HEK293 (cell line): Measurements from ENCODE around the gene B4GALT4.
A peak's percentile ranks its signal among the peaks of the same experiment; 100 is the strongest.

Source experiments
- CTCF ChIA-PET: fragments of 350-600 bp; formaldehyde crosslinking; extraction: SDS; loops from one replicate; lab custom pipeline; 2021; ENCODE audit warnings: antibody characterized with exemption; lab: Yijun Ruan, JAX
- POLR2A ChIA-PET: fragments of 300-600 bp; formaldehyde crosslinking; extraction: SDS; loops from one replicate; lab custom pipeline; 2020; ENCODE audit warnings: antibody characterized with exemption, inconsistent platforms; lab: Yijun Ruan, JAX
- H3K27ac ChIP-seq: fragments of 200-500 bp; sonication (Bioruptor generic); 2 replicates; pipeline ENCODE4 v1.5.1; 2014; ENCODE audit warnings: low read depth, low read length, control low read depth, inconsistent platforms; ENCODE audit errors: extremely low read depth
- H3K36me3 ChIP-seq, 2 experiments: fragments of 200-500 bp in 1 of 2; sonication (Bioruptor generic) in 1 of 2; 1 replicate in 1 of 2; 2 replicates in 1 of 2; pipeline ENCODE4 v1.5.1; 2014 to 2017; ENCODE audit warnings: inconsistent platforms in 2 of 2, low read length in 2 of 2; ENCODE audit not compliant: control insufficient read depth in 2 of 2, insufficient read depth in 1 of 2
- H3K4me1 ChIP-seq: fragments of 200-500 bp; sonication (Bioruptor generic); 2 replicates; pipeline ENCODE4 v1.5.1; 2014; ENCODE audit warnings: mild to moderate bottlenecking, low read length, inconsistent platforms; ENCODE audit not compliant: control insufficient read depth, insufficient read depth
- H3K4me3 ChIP-seq: 2 replicates; pipeline ENCODE4 v1.5.1; 2011; ENCODE audit warnings: low read depth, mild to moderate bottlenecking, control low read depth, low read length, moderate library complexity
- H3K9me3 ChIP-seq: fragments of 200-500 bp; sonication (Bioruptor generic); 2 replicates; pipeline ENCODE4 v1.5.1; 2014; ENCODE audit warnings: low read depth, low read length, inconsistent platforms; ENCODE audit not compliant: control insufficient read depth, insufficient read depth
- GLI2 ChIP-seq: fragments of 450-650 bp; formaldehyde crosslinking; IDR thresholded peaks from 2 replicates; pipeline ENCODE4; 2017; ENCODE audit warnings: missing biosample characterization, missing genetic modification characterization, low read depth, borderline replicate concordance
- KLF7 ChIP-seq: fragments of 450-650 bp; formaldehyde crosslinking; IDR thresholded peaks from 2 replicates; pipeline ENCODE4 v1.5.1; 2016; ENCODE audit warnings: missing biosample characterization, missing genetic modification characterization, borderline replicate concordance
- SP3 ChIP-seq: fragments of 450-650 bp; formaldehyde crosslinking; IDR thresholded peaks from 2 replicates; pipeline ENCODE4 v1.5.1; 2016; ENCODE audit warnings: missing biosample characterization, missing genetic modification characterization
- ZNF292 ChIP-seq: fragments of 450-650 bp; formaldehyde crosslinking; IDR thresholded peaks from 2 replicates; pipeline ENCODE4 v1.5.1; 2016; ENCODE audit warnings: low read depth, missing biosample characterization, missing genetic modification characterization, borderline replicate concordance
- ZNF324 ChIP-seq: fragments of 450-650 bp; formaldehyde crosslinking; IDR thresholded peaks from 2 replicates; pipeline ENCODE4 v1.5.1; 2016; ENCODE audit warnings: missing biosample characterization, missing genetic modification characterization
- ZNF530 ChIP-seq: fragments of 450-650 bp; formaldehyde crosslinking; IDR thresholded peaks from 2 replicates; pipeline ENCODE4 v1.5.1; 2016; ENCODE audit warnings: low read depth, missing biosample characterization, missing genetic modification characterization
- ZNF544 ChIP-seq: fragments of 450-650 bp; formaldehyde crosslinking; IDR thresholded peaks from 2 replicates; pipeline ENCODE4 v1.5.0; 2017; ENCODE audit warnings: missing biosample characterization, missing genetic modification characterization
- ZNF548 ChIP-seq: fragments of 450-650 bp; formaldehyde crosslinking; IDR thresholded peaks from 2 replicates; pipeline ENCODE4 v1.5.1; 2016; ENCODE audit warnings: missing biosample characterization, missing genetic modification characterization
- ZNF549 ChIP-seq: fragments of 450-650 bp; IDR thresholded peaks from 2 replicates; pipeline ENCODE4 v1.5.1; 2018; ENCODE audit warnings: missing biosample characterization, missing genetic modification characterization, mild to moderate bottlenecking, inconsistent platforms, moderate library complexity
- ZNF747 ChIP-seq: fragments of 450-650 bp; formaldehyde crosslinking; IDR thresholded peaks from 2 replicates; pipeline ENCODE4 v1.5.1; 2016; ENCODE audit warnings: missing biosample characterization, missing genetic modification characterization
- ZNF837 ChIP-seq: fragments of 450-650 bp; formaldehyde crosslinking; IDR thresholded peaks from 2 replicates; pipeline ENCODE4 v1.5.1; 2016; ENCODE audit warnings: missing biosample characterization, missing genetic modification characterization
- TF ChIP-seq, protein P1 (sequence below): fragments of 450-650 bp; formaldehyde crosslinking; IDR thresholded peaks from 2 replicates; pipeline ENCODE4 v1.5.1; 2017; ENCODE audit warnings: missing biosample characterization, missing genetic modification characterization
- TF ChIP-seq, protein P2 (sequence below): fragments of 450-650 bp; formaldehyde crosslinking; IDR thresholded peaks from 2 replicates; pipeline ENCODE4 v1.5.1; 2017; ENCODE audit warnings: missing biosample characterization, missing genetic modification characterization
- TF ChIP-seq, protein P3 (sequence below): fragments of 450-650 bp; formaldehyde crosslinking; IDR thresholded peaks from 2 replicates; pipeline ENCODE4; 2016; ENCODE audit warnings: missing biosample characterization, missing genetic modification characterization
- TF ChIP-seq, protein P4 (sequence below): fragments of 450-650 bp; formaldehyde crosslinking; IDR thresholded peaks from 2 replicates; pipeline ENCODE4 v1.5.1; 2016; ENCODE audit warnings: missing biosample characterization, missing genetic modification characterization, borderline replicate concordance

B4GALT4 gene

DNA sequence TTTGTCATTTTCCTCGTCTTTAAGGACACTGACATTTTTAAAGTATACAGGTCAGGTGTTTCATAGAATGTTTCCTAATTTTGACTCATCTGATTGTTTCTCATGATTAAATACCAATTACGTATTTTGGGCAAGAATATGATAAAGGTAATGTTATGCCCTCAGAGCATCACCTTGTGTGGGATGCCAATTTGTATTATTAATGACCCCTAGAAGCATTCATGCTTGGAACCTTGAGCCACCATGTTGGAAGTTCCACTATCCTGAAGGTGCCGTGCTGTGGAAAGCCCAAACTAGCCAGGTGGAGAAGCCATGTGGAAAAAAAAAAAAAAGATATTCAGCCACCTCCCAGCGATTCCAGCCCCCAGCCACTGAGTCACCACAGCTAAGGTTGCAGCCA is 19.1 kb upstream of the B4GALT4 start:
- Histone ChIP-seq H3K4me3 (no peak overlapping the region), H3K27ac (no peak overlapping the region), H3K9me3 (no peaks in the 10 kb centered on the region), H3K4me1 (no peaks in the 10 kb centered on the region), H3K36me3 (no peaks in the 10 kb centered on the region)
- CTCF ChIA-PET, result no interaction called here
- POLR2A ChIA-PET, result no interaction called here
- TF ChIP-seq, protein P1, sequence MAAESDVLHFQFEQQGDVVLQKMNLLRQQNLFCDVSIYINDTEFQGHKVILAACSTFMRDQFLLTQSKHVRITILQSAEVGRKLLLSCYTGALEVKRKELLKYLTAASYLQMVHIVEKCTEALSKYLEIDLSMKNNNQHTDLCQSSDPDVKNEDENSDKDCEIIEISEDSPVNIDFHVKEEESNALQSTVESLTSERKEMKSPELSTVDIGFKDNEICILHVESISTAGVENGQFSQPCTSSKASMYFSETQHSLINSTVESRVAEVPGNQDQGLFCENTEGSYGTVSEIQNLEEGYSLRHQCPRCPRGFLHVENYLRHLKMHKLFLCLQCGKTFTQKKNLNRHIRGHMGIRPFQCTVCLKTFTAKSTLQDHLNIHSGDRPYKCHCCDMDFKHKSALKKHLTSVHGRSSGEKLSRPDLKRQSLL, result no peak
- TF ChIP-seq SP3 (no peak), ZNF837 (tag by site-specific recombination) (no peak)

DNA sequence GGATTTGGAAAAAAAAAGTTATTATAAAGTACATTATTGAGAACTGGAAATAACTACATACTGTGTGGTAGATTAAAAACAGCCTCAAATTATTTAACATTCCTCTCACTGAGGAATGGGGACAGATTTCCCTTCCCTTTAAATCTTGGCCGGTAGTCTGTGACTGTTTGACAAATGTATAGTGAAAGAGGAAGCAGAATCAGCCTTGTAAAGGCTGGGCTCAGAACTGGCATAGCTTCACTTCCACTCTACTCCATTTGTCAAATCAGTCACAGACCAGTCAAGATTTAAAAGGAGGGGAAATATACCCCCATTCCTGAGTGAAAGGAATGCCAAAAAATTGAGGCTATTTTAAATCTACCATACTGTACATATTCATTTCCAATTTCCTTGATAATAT is 18.2 kb upstream of the B4GALT4 start:
- Histone ChIP-seq H3K36me3 (no peaks in the 10 kb centered on the region), H3K4me1 (no peaks in the 10 kb centered on the region), H3K27ac (no peak overlapping the region), H3K9me3 (no peaks in the 10 kb centered on the region), H3K4me3 (no peak overlapping the region)
- no peak for TF ChIP-seq ZNF548 (tag by site-specific recombination)
- no peak for TF ChIP-seq ZNF747 (tag by site-specific recombination)
- no peak for TF ChIP-seq GLI2 (tag by site-specific recombination)
- TF ChIP-seq ZNF530 (tag by site-specific recombination), result no peak
- TF ChIP-seq ZNF292 (tag by site-specific recombination), result no peak
- no peak for TF ChIP-seq ZNF324 (tag by site-specific recombination)
- ChIA-PET CTCF (interaction anchor here (1.2 kb wide), 1 partner anchor 16 kb away, joined by 7 read pairs; no protein-coding TSS in a partner anchor), POLR2A (no interaction called here)

DNA sequence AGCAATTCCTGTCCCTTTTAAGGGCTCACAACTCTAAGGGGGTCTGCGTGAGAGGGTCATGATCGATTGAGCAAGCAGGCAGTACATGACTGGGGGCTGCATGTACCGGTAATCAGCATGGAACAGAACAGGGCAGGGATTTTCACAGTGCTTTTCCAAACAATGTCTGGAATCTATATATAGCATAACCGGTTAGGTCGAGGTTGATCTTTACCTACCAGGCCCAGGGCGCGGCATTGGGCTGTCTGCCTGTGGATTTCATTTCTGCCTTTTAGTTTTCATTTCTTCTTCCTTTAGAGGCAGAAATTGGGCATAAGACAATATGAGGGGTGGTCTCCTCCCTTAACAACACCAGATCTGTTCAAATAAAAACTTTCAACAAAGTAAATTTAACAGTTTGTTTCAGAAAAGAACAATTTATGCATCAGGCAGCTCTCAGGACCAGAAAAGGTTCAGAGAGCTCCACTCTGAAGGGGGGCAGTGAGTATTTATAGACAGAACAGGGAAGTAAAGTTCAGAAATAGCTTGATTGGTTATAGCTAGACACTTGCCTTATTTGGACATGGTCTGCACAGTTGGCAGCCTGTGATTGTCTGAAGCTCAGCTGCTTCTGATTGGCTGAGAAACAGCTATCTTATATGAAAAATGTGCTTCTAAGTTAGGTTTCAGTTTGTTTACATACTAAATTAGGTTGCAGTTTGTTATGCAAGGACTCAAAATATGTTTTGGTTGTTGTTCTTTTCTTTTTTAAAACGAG is 17.2 kb upstream of the B4GALT4 start:
- Histone ChIP-seq H3K9me3 (no peaks in the 10 kb centered on the region), H3K4me1 (no peaks in the 10 kb centered on the region), H3K27ac (no peak overlapping the region), H3K4me3 (no peak overlapping the region), H3K36me3 (no peaks in the 10 kb centered on the region)
- CTCF ChIA-PET, result interaction anchor here (1.2 kb wide), 1 partner anchor 17 kb away, joined by 7 read pairs; no protein-coding TSS in a partner anchor
- no peak for TF ChIP-seq ZNF544 (tag by site-specific recombination)
- TF ChIP-seq, protein P2, sequence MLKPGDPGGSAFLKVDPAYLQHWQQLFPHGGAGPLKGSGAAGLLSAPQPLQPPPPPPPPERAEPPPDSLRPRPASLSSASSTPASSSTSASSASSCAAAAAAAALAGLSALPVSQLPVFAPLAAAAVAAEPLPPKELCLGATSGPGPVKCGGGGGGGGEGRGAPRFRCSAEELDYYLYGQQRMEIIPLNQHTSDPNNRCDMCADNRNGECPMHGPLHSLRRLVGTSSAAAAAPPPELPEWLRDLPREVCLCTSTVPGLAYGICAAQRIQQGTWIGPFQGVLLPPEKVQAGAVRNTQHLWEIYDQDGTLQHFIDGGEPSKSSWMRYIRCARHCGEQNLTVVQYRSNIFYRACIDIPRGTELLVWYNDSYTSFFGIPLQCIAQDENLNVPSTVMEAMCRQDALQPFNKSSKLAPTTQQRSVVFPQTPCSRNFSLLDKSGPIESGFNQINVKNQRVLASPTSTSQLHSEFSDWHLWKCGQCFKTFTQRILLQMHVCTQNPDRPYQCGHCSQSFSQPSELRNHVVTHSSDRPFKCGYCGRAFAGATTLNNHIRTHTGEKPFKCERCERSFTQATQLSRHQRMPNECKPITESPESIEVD, result no peak
- no peak for TF ChIP-seq GLI2 (tag by site-specific recombination)
- TF ChIP-seq, protein P3, sequence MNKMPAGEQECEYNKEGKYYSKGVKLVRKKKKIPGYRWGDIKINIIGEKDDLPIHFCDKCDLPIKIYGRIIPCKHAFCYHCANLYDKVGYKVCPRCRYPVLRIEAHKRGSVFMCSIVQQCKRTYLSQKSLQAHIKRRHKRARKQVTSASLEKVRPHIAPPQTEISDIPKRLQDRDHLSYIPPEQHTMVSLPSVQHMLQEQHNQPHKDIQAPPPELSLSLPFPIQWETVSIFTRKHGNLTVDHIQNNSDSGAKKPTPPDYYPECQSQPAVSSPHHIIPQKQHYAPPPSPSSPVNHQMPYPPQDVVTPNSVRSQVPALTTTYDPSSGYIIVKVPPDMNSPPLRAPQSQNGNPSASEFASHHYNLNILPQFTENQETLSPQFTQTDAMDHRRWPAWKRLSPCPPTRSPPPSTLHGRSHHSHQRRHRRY, result no peak
- TF ChIP-seq KLF7 (tag by site-specific recombination), result no peak
- TF ChIP-seq, protein P4, sequence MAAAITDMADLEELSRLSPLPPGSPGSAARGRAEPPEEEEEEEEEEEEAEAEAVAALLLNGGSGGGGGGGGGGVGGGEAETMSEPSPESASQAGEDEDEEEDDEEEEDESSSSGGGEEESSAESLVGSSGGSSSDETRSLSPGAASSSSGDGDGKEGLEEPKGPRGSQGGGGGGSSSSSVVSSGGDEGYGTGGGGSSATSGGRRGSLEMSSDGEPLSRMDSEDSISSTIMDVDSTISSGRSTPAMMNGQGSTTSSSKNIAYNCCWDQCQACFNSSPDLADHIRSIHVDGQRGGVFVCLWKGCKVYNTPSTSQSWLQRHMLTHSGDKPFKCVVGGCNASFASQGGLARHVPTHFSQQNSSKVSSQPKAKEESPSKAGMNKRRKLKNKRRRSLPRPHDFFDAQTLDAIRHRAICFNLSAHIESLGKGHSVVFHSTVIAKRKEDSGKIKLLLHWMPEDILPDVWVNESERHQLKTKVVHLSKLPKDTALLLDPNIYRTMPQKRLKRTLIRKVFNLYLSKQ, result no peak
- peak; percentile 71 for TF ChIP-seq ZNF549 (tag by site-specific recombination)
- POLR2A ChIA-PET, result no interaction called here
